AG08396 (cell line): ENCODE results near the gene CACNA2D2.

Experiments
- DNase-seq: peaks from one replicate; pipeline ENCODE4 v3.0.0; 2012; ENCODE audit warnings: low spot score, mixed read lengths

CACNA2D2 gene

GRCh38 chr3:50369012-50369670 is 134.3 kb downstream of the CACNA2D2 start:
- no peak for DNase-seq

GRCh38 chr3:50365842-50366220 is 137.6 kb downstream of the CACNA2D2 start:
- DNase-seq = no peak

- peak; percentile 95 for DNase-seq
Observed at GRCh38 chr3:50365080-50365841, 138.2 kb downstream of the CACNA2D2 start.

- no peak for DNase-seq
Observed at GRCh38 chr3:50364573-50365079, 138.8 kb downstream of the CACNA2D2 start.

GRCh38 chr3:50359760-50360110 is 143.7 kb downstream of the CACNA2D2 start:
- DNase-seq = no peak

- peak; percentile 98 for DNase-seq
Observed at GRCh38 chr3:50358911-50359759, 144.3 kb downstream of the CACNA2D2 start, which contains the start of gene TMEM115. TSS of gene TMEM115 (minus strand) at chr3:50359521. CDS start at chr3:50359063, 458 bp downstream.

GRCh38 chr3:50358355-50358910 is 145.0 kb downstream of the CACNA2D2 start:
- no peak for DNase-seq

- no peak for DNase-seq
Observed at GRCh38 chr3:50357481-50357880, 146.0 kb downstream of the CACNA2D2 start.

- no peak for DNase-seq
Observed at GRCh38 chr3:50356553-50356952, 146.9 kb downstream of the CACNA2D2 start.

GRCh38 chr3:50355829-50356552 is 147.4 kb downstream of the CACNA2D2 start:
- DNase-seq = no peak

GRCh38 chr3:50354850-50355249 is 148.6 kb downstream of the CACNA2D2 start:
- no peak for DNase-seq

GRCh38 chr3:50354186-50354764 is 149.2 kb downstream of the CACNA2D2 start:
- DNase-seq = no peak

- no peak for DNase-seq
Observed at GRCh38 chr3:50353245-50354004, 150.0 kb downstream of the CACNA2D2 start.

GRCh38 chr3:50352781-50353180 is 150.7 kb downstream of the CACNA2D2 start:
- no peak for DNase-seq

- DNase-seq = no peak
Observed at GRCh38 chr3:50351323-50351697, 152.1 kb downstream of the CACNA2D2 start.

GRCh38 chr3:50350527-50351322 is 152.7 kb downstream of the CACNA2D2 start, which contains the start of the genes CYB561D2 and NPRL2:
TSS of gene CYB561D2 (plus strand) at chr3:50350862. CDS start at chr3:50351434, 572 bp downstream.
TSS of gene NPRL2 (minus strand) at chr3:50350775. CDS start at chr3:50350652, 123 bp downstream.
- DNase-seq = peak; percentile 95

- no peak for DNase-seq
Observed at GRCh38 chr3:50350213-50350526, 153.3 kb downstream of the CACNA2D2 start.

GRCh38 chr3:50347187-50347813 is 156.1 kb downstream of the CACNA2D2 start:
- DNase-seq = peak; percentile 77
